DMS53 treated with DMSO at 0.1 percent for 48 hours (cell line): ENCODE measurements around the gene TNFSF15.

Experiments
- DNase-seq: peaks from one replicate; lab custom pipeline; 2025; ENCODE audit not compliant: unreplicated experiment; lab: John Stamatoyannopoulos, UW

TNFSF15 gene

DNA sequence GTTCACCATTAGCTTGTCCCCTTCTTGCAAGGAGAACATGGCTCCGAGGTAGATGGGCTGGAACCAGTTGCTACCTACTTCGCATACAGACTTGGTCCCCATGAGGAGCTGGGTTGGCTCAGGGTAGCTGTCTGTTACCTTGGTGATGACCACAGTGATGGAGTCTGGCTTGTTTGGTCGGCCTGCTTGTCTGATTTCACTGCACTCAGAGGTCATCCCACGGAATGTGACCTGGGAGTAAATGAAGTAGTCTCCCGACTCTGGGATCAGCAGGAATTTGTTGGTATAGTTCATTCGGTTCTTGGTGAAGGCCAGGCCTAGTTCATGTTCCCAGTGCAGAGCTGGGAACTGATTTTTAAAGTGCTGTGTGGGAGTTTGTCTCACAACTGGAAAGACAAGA, 15.3 kb downstream of the TNFSF15 start:
- DNase-seq = no peak

DNA sequence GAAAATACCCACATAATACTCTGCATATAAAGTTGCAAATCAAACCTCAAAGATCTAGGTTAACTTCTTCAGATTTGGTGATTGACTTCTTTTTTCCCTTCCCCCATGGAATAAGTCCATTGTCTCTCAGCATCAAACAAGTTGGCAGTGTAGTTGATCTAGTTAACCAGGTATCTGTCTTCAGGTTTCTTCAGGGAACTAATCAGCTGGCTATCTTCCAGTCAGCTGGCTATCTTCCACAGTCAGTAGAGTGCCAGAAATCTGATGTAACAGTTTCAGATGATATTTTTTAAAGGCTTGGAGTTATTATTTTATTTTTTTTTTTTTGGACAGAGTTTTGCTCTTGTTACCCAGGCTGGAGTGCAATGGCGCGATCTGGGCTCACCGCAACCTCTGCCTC, 16.8 kb downstream of the TNFSF15 start:
- DNase-seq = no peak

GRCh38 chr9:114787781-114788498, 17.9 kb downstream of the TNFSF15 start:
- no peak for DNase-seq

DNA sequence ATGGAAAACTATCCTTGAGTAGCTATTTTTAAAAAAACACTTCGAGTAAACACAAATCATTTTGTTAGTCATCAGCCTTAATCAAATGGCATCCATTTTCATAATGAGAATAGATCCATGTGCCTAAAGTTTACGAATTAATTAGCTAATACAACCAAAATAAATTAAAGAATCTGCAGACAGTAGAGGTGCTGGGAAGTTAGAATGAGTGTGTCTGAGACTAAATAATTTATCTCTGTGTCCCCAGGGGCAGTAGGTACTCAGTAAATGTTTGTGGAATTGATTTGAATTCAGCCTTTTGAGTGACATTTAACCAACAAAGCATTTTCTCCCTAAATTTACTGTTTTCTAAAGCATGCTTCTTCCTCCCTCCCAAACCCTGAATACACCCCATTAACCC, 18.6 kb downstream of the TNFSF15 start:
- no peak for DNase-seq

GRCh38 chr9:114785866-114786650, 19.8 kb downstream of the TNFSF15 start:
- DNase-seq = no peak

GRCh38 chr9:114784721-114785279, 21.0 kb downstream of the TNFSF15 start:
- no peak for DNase-seq

- DNase-seq = no peak
Observed at GRCh38 chr9:114782586-114782985, 23.3 kb downstream of the TNFSF15 start.

GRCh38 chr9:114779352-114779845, 26.4 kb downstream of the TNFSF15 start:
- peak; percentile 61 for DNase-seq

DNA sequence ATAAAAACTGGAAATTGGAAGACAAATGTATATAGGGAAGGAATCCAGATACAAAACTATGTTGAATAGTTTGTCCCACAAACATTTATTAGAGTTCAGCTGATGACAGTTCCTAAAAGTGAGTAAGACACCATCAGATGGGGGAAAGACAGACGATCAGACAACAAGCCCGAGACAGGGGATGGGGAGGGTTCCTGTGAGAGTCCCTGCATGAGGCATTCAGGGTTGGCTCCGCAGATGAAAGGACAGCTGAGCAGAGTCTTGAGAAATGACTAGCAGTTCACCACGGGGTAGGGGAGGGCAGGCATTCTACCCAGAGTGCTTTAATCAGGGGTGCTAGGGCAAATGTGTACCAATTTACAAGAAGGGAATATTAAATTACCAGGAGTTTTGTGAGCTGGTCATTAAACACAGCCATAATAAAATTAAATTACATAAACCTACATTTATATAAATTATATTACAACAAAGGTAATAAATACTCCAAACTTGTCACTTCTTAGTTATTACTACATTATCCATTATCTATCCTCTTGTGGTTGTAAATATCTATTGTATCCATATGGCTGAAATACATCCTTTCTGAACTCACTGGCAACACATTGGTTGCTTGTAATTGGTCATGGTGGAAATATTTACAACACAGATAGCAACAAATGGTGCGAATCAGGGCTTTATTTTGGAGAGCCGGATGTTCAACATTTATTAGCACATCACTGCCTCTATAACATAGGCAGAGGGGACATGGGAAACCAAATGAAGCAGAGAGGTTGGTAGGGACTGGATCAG, 27.8 kb downstream of the TNFSF15 start:
- DNase-seq = no peak

DNA sequence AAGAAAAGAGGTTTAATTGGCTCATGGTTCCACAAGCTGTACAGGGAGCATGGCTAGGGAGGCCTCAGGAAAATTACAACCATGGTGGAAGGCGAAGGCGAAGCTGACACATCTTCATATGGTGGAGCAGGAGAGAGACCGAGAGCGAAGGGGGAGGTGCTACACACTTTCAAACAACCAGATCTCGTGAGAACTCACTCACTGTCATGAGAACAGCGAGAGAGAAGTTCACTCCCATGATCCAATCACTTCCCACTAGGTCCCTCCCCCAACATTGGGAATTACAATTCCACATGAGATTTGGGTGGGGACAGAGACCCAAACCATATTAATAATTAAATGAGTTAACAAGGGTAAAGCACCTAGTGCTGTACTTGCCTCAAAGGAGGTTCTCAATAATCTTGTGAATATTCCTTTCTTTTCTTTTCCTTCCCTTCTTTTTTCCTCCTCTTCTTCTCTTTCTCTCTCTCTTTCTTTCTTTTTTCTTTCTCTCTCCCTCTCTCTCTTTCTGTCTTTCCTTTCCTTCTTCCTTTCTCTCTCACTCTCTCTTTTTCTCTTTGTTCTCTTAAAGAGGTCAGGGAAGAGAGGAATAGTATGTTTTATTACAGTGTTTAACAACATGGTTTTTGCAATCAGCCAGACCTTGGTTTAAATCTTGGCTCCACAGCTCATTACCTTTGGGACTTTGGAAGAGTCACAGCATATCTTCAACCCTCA, 29.0 kb downstream of the TNFSF15 start:
- no peak for DNase-seq

GRCh38 chr9:114775981-114776380, 29.9 kb downstream of the TNFSF15 start:
- DNase-seq = no peak

- no peak for DNase-seq
Observed at GRCh38 chr9:114775121-114775520, 30.7 kb downstream of the TNFSF15 start.

GRCh38 chr9:114774524-114774923, 31.3 kb downstream of the TNFSF15 start:
- no peak for DNase-seq

- DNase-seq = no peak
Observed at GRCh38 chr9:114771889-114772288, 34.0 kb downstream of the TNFSF15 start.

- no peak for DNase-seq
Observed at GRCh38 chr9:114770991-114771390, 34.8 kb downstream of the TNFSF15 start.

DNA sequence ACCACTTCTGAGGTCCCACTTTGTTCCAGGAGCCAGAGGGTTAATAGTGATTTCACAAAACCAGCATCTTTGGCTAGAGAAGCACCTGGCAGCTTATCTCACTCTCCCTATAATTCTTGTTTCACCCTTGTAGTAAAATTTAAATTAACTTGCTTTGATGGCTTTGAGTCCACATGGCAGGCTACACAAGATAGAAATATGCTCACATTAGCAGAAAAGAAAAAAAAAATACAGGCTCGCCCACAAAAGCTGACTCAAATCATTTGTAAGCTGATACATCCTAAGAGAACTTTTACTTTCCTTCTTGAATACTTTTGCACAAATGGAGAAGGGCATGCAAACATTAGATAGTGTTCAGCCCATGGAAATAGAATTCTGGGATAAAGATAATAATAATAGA, 36.2 kb downstream of the TNFSF15 start:
- no peak for DNase-seq

DNA sequence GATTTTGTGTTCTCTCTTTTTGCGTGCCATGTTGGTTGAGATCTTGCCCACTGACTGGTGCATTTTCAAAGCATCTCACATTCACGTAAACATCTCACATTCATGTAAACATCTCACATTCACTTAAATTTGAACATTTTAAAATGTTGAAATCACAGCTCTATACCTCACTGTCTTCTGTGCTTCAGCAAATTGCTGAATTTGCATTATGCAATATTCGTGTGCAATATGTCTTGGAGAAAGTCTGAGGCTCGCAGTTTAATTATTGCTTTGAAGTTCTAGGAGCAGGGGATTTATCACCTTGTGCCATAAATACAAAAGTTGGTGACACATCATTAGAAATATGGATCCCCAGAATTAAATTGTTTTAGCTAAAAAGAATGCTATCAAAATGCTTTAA, 42.6 kb downstream of the TNFSF15 start:
- DNase-seq = no peak

GRCh38 chr9:114761523-114761922, 44.3 kb downstream of the TNFSF15 start:
- DNase-seq = no peak

DNA sequence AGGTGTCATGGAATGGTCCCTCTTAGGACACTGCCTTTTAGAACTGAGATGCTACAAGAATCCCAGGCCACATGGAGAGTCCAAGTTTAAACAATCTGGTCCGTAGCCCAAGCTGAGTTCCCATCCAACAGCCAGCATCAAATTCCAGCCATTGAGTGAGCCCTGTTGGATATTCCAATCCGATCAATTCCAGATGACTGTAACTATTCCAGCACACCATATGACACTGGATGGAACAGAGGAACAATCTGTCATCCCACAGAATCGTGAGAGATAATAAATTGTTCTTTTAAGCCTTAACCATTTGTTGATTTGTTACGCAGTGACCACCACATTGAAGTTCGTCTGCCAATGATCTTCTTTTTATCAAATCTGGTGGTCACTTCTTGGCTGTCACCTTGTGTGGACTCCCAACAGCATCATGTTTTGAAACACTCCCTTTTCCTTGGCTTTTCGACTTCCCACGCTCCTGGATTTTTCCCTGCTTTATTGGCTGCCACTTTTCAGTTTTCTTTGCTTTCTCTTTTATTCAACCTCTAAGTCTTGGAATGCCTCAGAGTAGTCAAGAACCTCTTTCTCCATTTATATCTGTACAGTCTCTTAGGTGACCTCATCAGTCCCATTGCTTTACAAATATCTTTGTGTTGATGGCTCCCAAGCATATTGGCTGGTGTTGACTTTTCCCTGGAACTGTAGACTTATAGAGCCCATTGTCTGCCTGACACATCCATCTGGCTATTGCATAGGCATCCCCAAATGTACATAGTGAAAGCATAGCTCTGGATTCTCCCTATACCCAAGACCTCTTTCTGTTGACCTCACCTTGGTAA, 46.1 kb downstream of the TNFSF15 start:
- no peak for DNase-seq

- DNase-seq = no peak
Observed at GRCh38 chr9:114757984-114758383, 47.9 kb downstream of the TNFSF15 start.
